ENCODE measurements around the gene IKZF2. TPM values are rescaled to one million over a fixed set of nuclear protein-coding genes. Genes with fewer than 3 reads are reported as not detected.

The IKZF2 gene
- total and polyA plus RNA-seq, 9 of the 15 experiments (the other 6 are each of a cell fraction or from before 2014, with no cell fraction given): 0.04 to 0.54 (median 0.22) TPM

GRCh38 chr2:213149949-213150314 is 1.5 kb downstream of the IKZF2 start:
- CTCF ChIA-PET (ENCODE audit: low intra/inter-chr PET ratio): no interaction called here
- in situ Hi-C loops (cut with MboI): no loop called here
- no peaks in the 10 kb centered on the region for H3K9me1 ChIP-seq (ENCODE audit: control insufficient read depth, insufficient read depth, low read length)

More at GRCh38 chr2:213149949-213150314, 1.5 kb downstream of the IKZF2 start:
- ATAC-seq (no peak), DNase-seq (ENCODE audit: extremely low read depth in 1 of 4, low spot score in 3 of 4) (no peak), FAIRE-seq (no peak)
- Histone ChIP-seq H3K27ac (ENCODE audit: extremely low read depth, low read depth, low read length) (no peak overlapping the region), H3K79me2 (ENCODE audit: control insufficient read depth, insufficient read depth, low read length) (no peaks in the 10 kb centered on the region), H3K36me3 (ENCODE audit: control insufficient read depth, insufficient read depth, low read length) (no peaks in the 10 kb centered on the region), H2AFZ (ENCODE audit: low read depth, low read length) (no peak overlapping the region), H4K20me1 (replicated peaks; ENCODE audit: control insufficient read depth, insufficient read depth, low read length) (no peaks in the 10 kb centered on the region), H3K27me3 (ENCODE audit: control insufficient read depth in 2 of 2, insufficient read depth in 2 of 2, low read length in 2 of 2) (no peaks in the 10 kb centered on the region; a peak in 1 of 5 replicates), H3K4me2 (ENCODE audit: insufficient read depth, low read length) (no peak overlapping the region), H3K9me3 (replicated peaks; ENCODE audit: control insufficient read depth, insufficient read depth, low read depth, low read length) (no peaks in the 10 kb centered on the region), H3K4me1 (replicated peaks in 1 of 2; ENCODE audit: control insufficient read depth in 2 of 2, insufficient read depth in 2 of 2, low read length in 2 of 2) (peaks cover 0 to 6% of the 10 kb centered on the region in 2 experiments; a peak in 1 of 5 replicates), H3K9ac (ENCODE audit: insufficient read depth in 1 of 2, low read depth in 2 of 2, low read length in 2 of 2) (no peak overlapping the region), H3K4me3 (no peak overlapping the region; the same call in 1 of the 2 replicates)
- no TSS peak for BruUV-seq (replicated peaks)
- WGBS (ENCODE audit: insufficient coverage, low coverage, missing lambda C conversion rate): 0% methylated on average over 3 of the region's 7 CpGs
- POLR2A ChIA-PET: no interaction called here
- intact Hi-C loops (cut with micrococcal nuclease): no loop called here
- TF ChIP-seq GTF2A2 (tag; IDR thresholded peaks at IDR 0.05): no peak
- no peak for TF ChIP-seq NRF1 (conservative IDR thresholded peaks at IDR 0.05 in 1 of 2, IDR thresholded peaks at IDR 0.05 in 1 of 2)
- no peak for TF ChIP-seq MAFF (IDR thresholded peaks at IDR 0.05; ENCODE audit: low read length)
- TF ChIP-seq THAP12 (CRISPR knock-in tag; IDR thresholded peaks at IDR 0.05): no peak
- no peak for TF ChIP-seq RBM17 (IDR thresholded peaks at IDR 0.05; ENCODE audit: borderline replicate concordance, low read depth, low read length)
- no peak for TF ChIP-seq JUND (IDR thresholded peaks at IDR 0.05; ENCODE audit: borderline replicate concordance, low read depth, low read length)
- no peak for TF ChIP-seq JUND (tag; IDR thresholded peaks at IDR 0.05; ENCODE audit: borderline replicate concordance, low read depth, low read length)
- TF ChIP-seq KLF6 (CRISPR knock-in tag; IDR thresholded peaks at IDR 0.05; ENCODE audit: borderline replicate concordance): no peak
- no peak for TF ChIP-seq ZNF280A (IDR thresholded peaks at IDR 0.05; ENCODE audit: low read depth, partially characterized antibody)
- TF ChIP-seq FOXA3 (CRISPR knock-in tag; conservative IDR thresholded peaks at IDR 0.05 in 1 of 2, IDR thresholded peaks at IDR 0.05 in 1 of 2): no peak
- TF ChIP-seq PHF8 (IDR thresholded peaks at IDR 0.05; ENCODE audit: borderline replicate concordance, low read length): no peak
- no peak for TF ChIP-seq ZSCAN29 (IDR thresholded peaks at IDR 0.05)
- no peak for TF ChIP-seq MXI1 (IDR thresholded peaks at IDR 0.05; ENCODE audit: low read depth, low read length)
- TF ChIP-seq ARID2 (IDR thresholded peaks at IDR 0.05): no peak
- TF ChIP-seq TEAD2 (tag; IDR thresholded peaks at IDR 0.05): no peak
- TF ChIP-seq RCOR1 (IDR thresholded peaks at IDR 0.05; ENCODE audit: borderline replicate concordance in 1 of 2, low read depth in 2 of 2, low read length in 2 of 2): no peak
- no peak for TF ChIP-seq SIN3B (IDR thresholded peaks at IDR 0.05; ENCODE audit: low read depth)
- TF ChIP-seq ZZZ3 (IDR thresholded peaks at IDR 0.05): no peak
- no peak for TF ChIP-seq ZNF41 (CRISPR knock-in tag; conservative IDR thresholded peaks at IDR 0.05)
